ENCODE measurements around the gene CAMTA1. TPM values are rescaled to one million over a fixed set of nuclear protein-coding genes. Genes with fewer than 3 reads are reported as not detected.

Gene CAMTA1
- total RNA-seq, 1 donor from 2014 or later = 160 TPM

DNA sequence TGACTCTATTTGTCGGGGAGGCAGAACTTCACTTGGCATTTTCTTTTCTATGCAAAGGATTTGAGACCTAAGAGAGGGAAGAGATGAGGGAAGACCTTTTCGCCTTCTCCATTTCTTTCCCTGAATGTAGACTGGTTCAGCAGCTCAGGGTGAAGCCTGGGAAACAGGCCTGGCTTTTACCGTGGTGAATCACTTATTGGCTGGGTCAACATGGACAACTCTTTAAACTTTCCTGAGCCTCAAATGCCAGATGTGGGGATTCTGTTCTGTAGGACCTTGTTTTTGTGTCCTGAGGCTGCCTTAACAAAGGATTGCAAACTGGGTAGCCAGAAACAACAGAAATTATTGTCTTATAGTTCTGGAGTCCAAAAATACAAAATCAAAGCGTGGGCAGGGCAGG, 530.1 kb downstream of the CAMTA1 start:
- intact Hi-C loops (cut with micrococcal nuclease) = no loop called here

DNA sequence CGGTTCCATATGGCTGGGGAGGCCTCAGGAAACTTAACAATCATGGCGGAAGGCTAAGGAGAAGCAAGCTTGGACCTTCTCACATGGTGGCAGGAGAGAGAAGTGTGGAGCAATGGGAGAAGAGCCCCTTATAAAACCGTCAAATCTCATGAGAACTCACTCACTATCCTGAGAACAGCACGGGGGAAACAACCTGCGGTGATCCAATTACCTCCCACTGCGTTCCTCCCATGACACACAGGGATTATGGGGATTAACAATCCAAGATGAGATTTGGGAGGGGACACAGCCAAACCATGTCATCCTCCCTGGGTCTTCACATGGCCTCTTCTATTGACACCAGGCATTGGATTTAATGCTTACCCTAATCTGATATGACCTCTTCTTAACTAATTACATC, 530.7 kb downstream of the CAMTA1 start:
- Histone ChIP-seq H3K27ac (replicated peaks) (no peak overlapping the region), H3K36me3 (no peaks in the 10 kb centered on the region), H3K4me1 (no peaks in the 10 kb centered on the region), H3K4me3 (no peak overlapping the region), H3K9me3 (replicated peaks) (no peaks in the 10 kb centered on the region), H3K27me3 (ENCODE audit: low read depth) (peaks cover 4% of the 10 kb centered on the region)
- intact Hi-C loops (cut with micrococcal nuclease) = no loop called here
- TF ChIP-seq, protein P1, sequence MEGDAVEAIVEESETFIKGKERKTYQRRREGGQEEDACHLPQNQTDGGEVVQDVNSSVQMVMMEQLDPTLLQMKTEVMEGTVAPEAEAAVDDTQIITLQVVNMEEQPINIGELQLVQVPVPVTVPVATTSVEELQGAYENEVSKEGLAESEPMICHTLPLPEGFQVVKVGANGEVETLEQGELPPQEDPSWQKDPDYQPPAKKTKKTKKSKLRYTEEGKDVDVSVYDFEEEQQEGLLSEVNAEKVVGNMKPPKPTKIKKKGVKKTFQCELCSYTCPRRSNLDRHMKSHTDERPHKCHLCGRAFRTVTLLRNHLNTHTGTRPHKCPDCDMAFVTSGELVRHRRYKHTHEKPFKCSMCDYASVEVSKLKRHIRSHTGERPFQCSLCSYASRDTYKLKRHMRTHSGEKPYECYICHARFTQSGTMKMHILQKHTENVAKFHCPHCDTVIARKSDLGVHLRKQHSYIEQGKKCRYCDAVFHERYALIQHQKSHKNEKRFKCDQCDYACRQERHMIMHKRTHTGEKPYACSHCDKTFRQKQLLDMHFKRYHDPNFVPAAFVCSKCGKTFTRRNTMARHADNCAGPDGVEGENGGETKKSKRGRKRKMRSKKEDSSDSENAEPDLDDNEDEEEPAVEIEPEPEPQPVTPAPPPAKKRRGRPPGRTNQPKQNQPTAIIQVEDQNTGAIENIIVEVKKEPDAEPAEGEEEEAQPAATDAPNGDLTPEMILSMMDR (IDR thresholded peaks at IDR 0.05; ENCODE audit: borderline replicate concordance) = no peak
- no peak for DNase-seq

More for the DNA sequence above, 530.1 kb downstream of the CAMTA1 start:
- H3K4me3 ChIP-seq = no peak overlapping the region
- H3K4me1 ChIP-seq = no peaks in the 10 kb centered on the region
- TF ChIP-seq, protein P1 (IDR thresholded peaks at IDR 0.05; ENCODE audit: borderline replicate concordance) = no peak
- no peak for DNase-seq
- peaks cover 4% of the 10 kb centered on the region for H3K27me3 ChIP-seq (ENCODE audit: low read depth)
- H3K9me3 ChIP-seq (replicated peaks) = no peaks in the 10 kb centered on the region
- no peak overlapping the region for H3K27ac ChIP-seq (replicated peaks)
- no peaks in the 10 kb centered on the region for H3K36me3 ChIP-seq

DNA sequence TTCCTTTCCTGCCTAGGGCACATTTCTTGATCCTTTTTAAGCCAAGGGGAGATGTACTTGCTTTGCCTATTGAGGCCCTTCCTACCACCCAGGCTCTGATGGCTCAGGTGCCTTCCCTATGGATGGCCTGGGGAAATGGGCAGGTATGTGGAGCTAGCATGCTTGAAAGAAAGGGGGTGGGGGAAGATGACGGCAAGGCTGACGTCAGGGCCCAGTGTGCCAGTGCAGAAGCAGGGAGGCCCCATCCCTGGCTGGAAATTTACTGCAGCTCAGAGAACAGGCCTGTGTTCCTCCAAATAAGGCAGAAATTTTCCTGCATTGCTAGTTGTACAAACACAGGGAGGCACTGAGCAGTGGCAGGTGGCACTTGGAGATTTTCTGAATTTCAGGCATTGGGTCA, 532.6 kb downstream of the CAMTA1 start:
- Histone ChIP-seq H3K36me3 (no peaks in the 10 kb centered on the region), H3K4me3 (no peak overlapping the region), H3K27me3 (ENCODE audit: low read depth) (peaks cover 4% of the 10 kb centered on the region), H3K27ac (replicated peaks) (no peak overlapping the region), H3K9me3 (replicated peaks) (no peaks in the 10 kb centered on the region), H3K4me1 (no peaks in the 10 kb centered on the region)
- no peak for DNase-seq
- intact Hi-C loops (cut with micrococcal nuclease) = no loop called here
- TF ChIP-seq, protein P1 (IDR thresholded peaks at IDR 0.05; ENCODE audit: borderline replicate concordance) = no peak

DNA sequence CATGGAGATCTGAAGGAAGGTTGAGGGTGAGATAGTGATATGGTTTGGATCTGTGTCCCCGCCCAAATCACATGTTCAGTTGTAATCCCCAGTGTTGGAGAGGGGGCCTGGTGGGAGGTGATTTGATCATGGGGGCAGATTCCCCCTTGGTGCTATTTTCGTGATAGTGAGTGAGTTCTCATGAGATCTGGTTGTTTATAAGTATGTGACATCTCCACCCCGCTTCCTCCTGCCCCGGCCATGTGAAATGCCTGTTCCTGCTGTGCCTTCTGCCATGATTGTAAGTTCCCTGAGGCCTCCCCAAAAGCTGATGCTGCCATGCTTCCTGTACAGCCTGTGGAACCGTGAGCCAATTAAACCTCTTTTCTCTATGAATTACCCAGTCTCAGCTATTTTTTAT, 533.9 kb downstream of the CAMTA1 start:
- H3K4me3 ChIP-seq = no peak overlapping the region
- no peak for DNase-seq
- TF ChIP-seq, protein P1 (IDR thresholded peaks at IDR 0.05; ENCODE audit: borderline replicate concordance) = no peak
- H3K9me3 ChIP-seq (replicated peaks) = no peaks in the 10 kb centered on the region
- no peaks in the 10 kb centered on the region for H3K36me3 ChIP-seq
- intact Hi-C loops (cut with micrococcal nuclease) = no loop called here
- H3K27ac ChIP-seq (replicated peaks) = no peak overlapping the region
- H3K4me1 ChIP-seq = no peaks in the 10 kb centered on the region
- H3K27me3 ChIP-seq (ENCODE audit: low read depth) = no peaks in the 10 kb centered on the region

DNA sequence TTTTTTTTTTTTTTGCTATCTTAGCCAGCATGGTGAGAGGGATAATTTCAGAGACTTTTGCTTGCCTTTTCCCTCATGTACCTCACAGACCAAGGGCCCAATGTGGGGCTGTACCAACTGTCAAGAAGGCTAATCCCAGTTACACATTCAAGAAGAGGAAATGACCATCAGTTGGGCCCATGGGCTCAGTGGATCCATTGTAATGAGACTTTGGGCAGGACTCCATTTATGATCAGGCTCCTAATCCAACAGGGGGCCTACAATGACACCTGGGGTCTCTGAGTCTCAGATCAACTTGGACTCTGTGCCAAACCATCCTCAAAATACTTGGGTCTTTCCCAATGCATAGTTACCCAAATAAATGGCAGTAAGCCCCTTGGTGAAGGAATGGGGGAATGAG, 535.4 kb downstream of the CAMTA1 start:
- no peaks in the 10 kb centered on the region for H3K9me3 ChIP-seq (replicated peaks)
- TF ChIP-seq, protein P1 (IDR thresholded peaks at IDR 0.05; ENCODE audit: borderline replicate concordance) = no peak
- intact Hi-C loops (cut with micrococcal nuclease) = no loop called here
- H3K4me3 ChIP-seq = no peak overlapping the region
- no peak for DNase-seq
- no peaks in the 10 kb centered on the region for H3K4me1 ChIP-seq
- no peaks in the 10 kb centered on the region for H3K27me3 ChIP-seq (ENCODE audit: low read depth)
- H3K36me3 ChIP-seq = no peaks in the 10 kb centered on the region
- no peak overlapping the region for H3K27ac ChIP-seq (replicated peaks)

Measured in left ventricle myocardium inferior (tissue), 1 donor.